GM18909 (cell line): ENCODE data around the gene IMPG1.

Experiments
- ATAC-seq: cut with Tn5 transposase; IDR thresholded peaks from one replicate; pipeline ENCODE4 v1.9.1; 2021; ENCODE audit warnings: mild to moderate bottlenecking; ENCODE audit not compliant: unreplicated experiment, poor library complexity

Gene IMPG1

DNA sequence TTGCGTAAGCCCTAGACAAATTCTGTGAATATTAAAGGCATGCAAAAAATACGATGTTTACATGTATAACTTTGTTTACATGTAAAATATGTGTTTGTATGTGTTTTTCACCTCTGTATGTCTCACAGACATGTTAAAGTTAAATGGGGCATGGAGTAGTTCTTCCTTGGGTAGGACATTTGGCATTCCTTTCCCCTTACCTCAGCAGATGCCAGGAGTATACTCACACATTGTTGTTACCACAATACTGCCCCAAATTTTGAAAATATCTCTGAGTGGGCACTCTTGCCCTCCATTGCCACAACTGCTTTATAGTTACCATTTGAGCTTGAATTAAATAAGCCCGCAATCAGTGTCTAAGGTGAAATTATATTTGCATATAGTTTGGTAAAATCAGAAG lies 175.9 kb downstream of the IMPG1 start:
- ATAC-seq: no peak

DNA sequence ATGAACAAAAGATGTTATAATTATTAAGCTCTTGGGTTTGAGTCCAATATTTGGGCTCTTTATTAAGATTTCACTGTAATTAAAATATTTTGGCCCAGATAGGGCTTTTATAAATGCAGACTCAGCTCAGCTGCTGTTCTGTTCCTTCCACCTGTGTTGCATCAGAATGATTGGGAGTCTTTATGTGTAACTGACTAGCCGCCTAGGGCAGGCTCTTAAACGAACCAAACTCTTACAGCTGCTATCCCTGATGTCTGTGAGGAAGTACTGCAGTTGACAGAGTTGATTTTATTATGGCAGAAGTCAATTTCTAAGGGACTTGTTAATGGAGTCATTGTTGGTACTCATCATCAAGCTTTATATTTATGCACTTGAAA lies 178.7 kb downstream of the IMPG1 start:
- ATAC-seq: no peak

DNA sequence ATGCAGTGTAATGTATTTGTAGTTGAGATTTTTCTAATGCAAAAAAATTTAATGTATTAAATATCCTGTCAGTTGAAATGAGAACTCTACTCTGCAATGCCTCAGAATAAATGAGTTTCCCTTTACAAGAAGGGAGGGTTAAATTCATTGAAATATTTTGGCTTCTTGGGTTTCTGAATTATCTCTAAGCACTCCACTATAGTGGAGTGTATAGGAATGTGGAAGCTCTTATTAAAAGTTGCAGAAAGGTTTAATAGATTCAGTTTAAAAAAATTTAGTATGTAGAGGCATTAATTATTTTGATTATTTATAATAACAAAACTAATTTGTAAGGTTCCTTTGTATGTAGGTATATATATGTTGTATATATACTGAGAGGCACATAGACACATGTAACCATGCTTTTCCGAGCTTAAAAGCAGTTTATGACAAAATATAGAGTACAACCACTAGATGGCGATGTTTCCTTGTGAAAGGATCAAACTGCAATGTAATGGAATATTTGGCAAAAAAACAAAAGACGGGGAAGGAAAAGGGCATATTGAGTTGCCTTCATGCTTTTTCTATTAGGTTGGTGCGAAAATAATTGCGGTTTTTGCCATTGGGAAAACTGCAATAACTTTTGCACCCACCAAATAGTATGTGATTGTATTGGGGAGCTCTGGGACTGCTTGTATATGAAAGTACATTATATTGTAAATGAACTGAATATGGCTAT lies 179.2 kb downstream of the IMPG1 start:
- ATAC-seq: peak; percentile 79

DNA sequence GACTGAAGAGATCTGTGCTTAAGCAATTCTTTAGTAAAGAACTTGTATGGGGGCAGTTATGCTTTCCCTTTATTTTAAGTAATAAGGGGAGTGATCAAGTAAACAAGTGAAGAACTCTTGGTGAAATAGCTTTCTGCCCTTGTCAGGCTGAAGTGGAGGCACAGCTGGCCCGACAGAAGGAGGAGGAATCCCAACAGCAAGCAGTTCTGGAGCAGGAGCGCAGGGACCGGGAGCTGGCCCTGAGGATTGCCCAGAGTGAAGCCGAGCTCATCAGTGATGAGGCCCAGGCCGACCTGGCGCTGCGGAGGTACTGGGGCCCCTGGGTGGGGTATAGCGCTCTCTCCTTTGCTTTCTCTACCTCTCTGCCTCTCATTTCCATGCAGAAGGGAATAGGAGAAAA lies 180.1 kb downstream of the IMPG1 start:
- no peak for ATAC-seq

- ATAC-seq: no peak
Observed at GRCh38 chr6:75884822-75885221, 187.6 kb downstream of the IMPG1 start.

DNA sequence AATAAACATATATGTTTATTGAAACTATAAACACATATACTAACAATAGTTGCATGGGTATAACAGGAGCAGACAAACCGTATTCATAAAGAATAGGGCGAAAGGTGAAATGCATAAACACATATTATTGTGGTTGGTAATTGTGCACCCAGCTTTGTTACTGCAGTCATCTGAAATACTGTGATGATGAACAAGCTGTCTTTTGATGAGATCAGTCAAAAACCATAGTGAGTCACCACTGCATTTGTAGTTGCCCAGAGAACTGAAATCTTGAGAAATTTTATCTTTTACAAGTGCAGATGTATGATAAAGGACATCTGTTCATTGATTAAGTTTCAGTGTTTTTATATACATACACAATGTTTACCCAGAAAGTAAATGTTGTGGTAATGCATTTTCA lies 189.7 kb downstream of the IMPG1 start:
- no peak for ATAC-seq

- no peak for ATAC-seq
Observed at GRCh38 chr6:75880305-75880704, 192.2 kb downstream of the IMPG1 start.

GRCh38 chr6:75876152-75876551 lies 196.3 kb downstream of the IMPG1 start:
- ATAC-seq: no peak

GRCh38 chr6:75874224-75874623 lies 198.2 kb downstream of the IMPG1 start:
- no peak for ATAC-seq
